CD4-positive, alpha-beta memory T cell (primary cell): Measurements from ENCODE around the gene TRIM38. TPM values are rescaled to one million over a fixed set of nuclear protein-coding genes. Genes with fewer than 3 reads are reported as not detected.

Experiments
- CTCF ChIA-PET: fragments of 350-600 bp; sonication (Branson Sonifier 250); formaldehyde crosslinking; loops from one replicate; lab custom pipeline; 2021; ENCODE audit warnings: inconsistent platforms; ENCODE audit not compliant: partially characterized antibody; lab: Charles Lee
- POLR2A ChIA-PET: fragments of 350-600 bp; sonication (Branson Sonifier 250); formaldehyde crosslinking; loops from one replicate; lab custom pipeline; 2021; ENCODE audit not compliant: partially characterized antibody; lab: Charles Lee
- DNase-seq, 5 donors: peaks; one replicate each; pipeline versions ENCODE4 v3.0.0 to v3.0.0-alpha.2; 2020 to 2022; ENCODE audit warnings: mixed read lengths in 1 of 5
- H3K27ac ChIP-seq: one replicate; pipeline ENCODE4 v1.7.0; 2013; ENCODE audit warnings: low read depth, low read length
- H3K27me3 ChIP-seq: 2 replicates; pipeline ENCODE4 v1.7.0; 2013; ENCODE audit warnings: mild to moderate bottlenecking, low read length, moderate library complexity; ENCODE audit not compliant: insufficient read depth
- H3K36me3 ChIP-seq: 2 replicates; pipeline ENCODE4 v1.7.0; 2013; ENCODE audit warnings: mild to moderate bottlenecking, low read length, moderate library complexity; ENCODE audit not compliant: insufficient read depth
- H3K4me1 ChIP-seq: 2 replicates; pipeline ENCODE4 v1.7.0; 2013; ENCODE audit warnings: mild to moderate bottlenecking, low read length, moderate library complexity; ENCODE audit not compliant: insufficient read depth
- H3K4me3 ChIP-seq, 2 donors: one replicate each; pipeline ENCODE4 v1.7.0; 2013; ENCODE audit warnings: low read length in 2 of 2, mild to moderate bottlenecking in 1 of 2
- H3K9me3 ChIP-seq, 2 donors: one replicate each; pipeline ENCODE4 v1.7.0; 2013; ENCODE audit warnings: low read length in 2 of 2, control low read depth in 1 of 2; ENCODE audit not compliant: control insufficient read depth in 1 of 2
- H3K27ac Mint-ChIP-seq, 7 donors: one replicate each; pipeline ENCODE4 v1.8.0; 2020 to 2021; ENCODE audit warnings: mixed read lengths in 7 of 7, mild to moderate bottlenecking in 6 of 7, inconsistent platforms in 3 of 7, moderate library complexity in 3 of 7
- H3K27me3 Mint-ChIP-seq, 2 donors: one replicate each; pipeline ENCODE4 v1.8.0; 2020 to 2021; ENCODE audit warnings: mixed read lengths in 2 of 2
- H3K36me3 Mint-ChIP-seq, 2 donors: one replicate each; pipeline ENCODE4 v1.8.0; 2020 to 2021; ENCODE audit warnings: mixed read lengths in 2 of 2, inconsistent platforms in 1 of 2, mild to moderate bottlenecking in 1 of 2
- H3K4me1 Mint-ChIP-seq, 4 donors: one replicate each; pipeline ENCODE4 v1.8.0; 2020 to 2021; ENCODE audit warnings: mixed read lengths in 4 of 4, mild to moderate bottlenecking in 1 of 4
- H3K4me3 Mint-ChIP-seq, 8 donors: one replicate each; pipeline ENCODE4 v1.8.0; 2020 to 2021; ENCODE audit warnings: mixed read lengths in 8 of 8, mild to moderate bottlenecking in 7 of 8, moderate library complexity in 6 of 8, inconsistent platforms in 3 of 8
- H3K9me3 Mint-ChIP-seq, 8 donors: one replicate each; pipeline ENCODE4 v1.8.0; 2020 to 2021; ENCODE audit warnings: mixed read lengths in 8 of 8, mild to moderate bottlenecking in 5 of 8, inconsistent platforms in 3 of 8, moderate library complexity in 1 of 8
- intact Hi-C: fragments of 100-400 bp; cut with micrococcal nuclease; formaldehyde crosslinking; loops from one replicate; pipeline ENCODE4 v1.15.1; 2023
- polyA plus RNA-seq, 2 donors: library from polyadenylated mRNA; unstranded; fragments of 300-500 nt; fragmentation: Illumina TruSeq; gene quantifications; one replicate each; pipeline ENCODE4 v1.2.3, GENCODE V29; 2021
- total RNA-seq, 2 experiments: library from RNA; stranded (reverse); gene quantifications; one replicate each; pipeline ENCODE4 v1.2.3, GENCODE V29; 2021

The TRIM38 gene
- total and polyA plus RNA-seq, 4 experiments from 2014 or later: 4.5 to 37.7 (median 23.8) TPM

DNA sequence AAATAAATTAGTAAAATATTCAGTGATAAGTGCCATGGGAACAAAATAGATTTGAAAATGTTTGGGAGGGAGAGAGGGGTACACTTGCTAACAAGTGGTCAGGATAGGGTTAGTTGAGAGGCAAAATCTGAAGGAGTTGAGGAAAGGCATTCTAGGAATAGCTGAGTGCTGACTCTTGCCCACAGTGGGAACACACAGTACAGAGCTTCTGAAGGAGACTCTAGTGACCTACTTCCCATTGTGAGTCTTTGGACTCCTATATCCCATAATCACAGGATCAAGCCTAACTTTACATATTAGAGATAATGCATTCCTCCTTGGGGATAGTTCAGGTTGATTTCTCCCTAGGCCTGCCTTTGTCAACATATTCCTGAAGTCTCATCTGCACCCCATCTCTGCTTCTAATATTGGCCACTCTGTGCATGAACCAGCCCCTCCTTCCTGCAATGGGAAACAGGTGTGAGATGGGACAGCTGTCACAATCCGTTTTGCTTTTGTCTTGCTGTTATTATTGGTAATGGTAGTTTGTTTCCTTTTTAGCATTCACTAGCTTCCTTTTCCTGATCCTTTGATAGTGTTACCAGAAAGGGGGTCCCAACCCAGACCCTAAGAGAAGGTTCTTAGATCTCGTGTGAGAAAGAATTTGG is 2.6 kb upstream of the TRIM38 start:
- DNase-seq: no peak
- no peaks in the 10 kb centered on the region for H3K27me3 Mint-ChIP-seq
- H3K9me3 ChIP-seq: no peaks in the 10 kb centered on the region
- ChIA-PET CTCF (interaction anchor here (0.8 to 7.2 kb wide), 4 partner anchors 32 to 171 kb away, joined by 3 to 43 read pairs (median 4); a partner anchor contains a TSS), POLR2A (interaction anchor here (0.8 to 3.8 kb wide), 7 partner anchors 12 to 163 kb away, joined by 3 to 27 read pairs (median 4); a partner anchor contains a TSS)
- no peaks in the 10 kb centered on the region for H3K27me3 ChIP-seq
- intact Hi-C loops: loop anchor here (5.0 kb wide), 1 partner anchor 1172 kb away; a partner anchor contains a TSS
- no peak overlapping the region for H3K4me3 ChIP-seq
- peak overlapping the region; percentile 92 for H3K27ac ChIP-seq
- no peaks in the 10 kb centered on the region for H3K9me3 Mint-ChIP-seq
- H3K4me1 ChIP-seq: peaks cover 59% of the 10 kb centered on the region
- H3K4me1 Mint-ChIP-seq: peaks cover 47 to 79% (median 66%) of the 10 kb centered on the region in 4 donors
- no peaks in the 10 kb centered on the region for H3K36me3 ChIP-seq
- H3K27ac Mint-ChIP-seq: peak overlapping the region; percentile 92 to 100 (median 99)
- H3K4me3 Mint-ChIP-seq: peak overlapping the region; percentile 60 to 98 (median 76)
- peaks cover 9 to 12% of the 10 kb centered on the region in 2 donors for H3K36me3 Mint-ChIP-seq

DNA sequence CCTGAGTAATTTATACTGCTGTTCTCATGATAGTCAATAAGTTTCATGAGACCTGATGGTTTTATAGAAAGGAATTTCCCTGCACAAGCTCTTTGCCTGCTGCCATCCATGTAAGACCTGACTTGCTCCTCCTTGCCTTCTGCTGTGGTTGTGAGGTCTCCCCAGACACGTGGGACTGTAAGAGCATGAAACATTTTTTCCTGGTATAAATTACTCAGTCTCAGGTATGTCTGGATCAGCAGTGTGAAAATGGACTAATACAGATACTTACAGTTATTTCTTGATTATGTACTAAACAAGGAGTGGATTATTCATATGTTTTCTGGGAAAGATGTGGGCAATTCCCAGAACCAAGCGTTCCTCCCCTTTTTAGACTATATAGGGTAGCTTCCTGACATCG is 1.9 kb upstream of the TRIM38 start:
- no peaks in the 10 kb centered on the region for H3K36me3 ChIP-seq
- H3K4me1 ChIP-seq: peaks cover 66% of the 10 kb centered on the region
- peak in 1 of 5 donors; percentile 47 for DNase-seq
- peak overlapping the region; percentile 92 to 100 (median 99) for H3K27ac Mint-ChIP-seq
- H3K27me3 ChIP-seq: no peaks in the 10 kb centered on the region
- H3K27ac ChIP-seq: peak overlapping the region; percentile 92
- H3K4me1 Mint-ChIP-seq: peaks cover 51 to 84% (median 69%) of the 10 kb centered on the region in 4 donors
- intact Hi-C loops: loop anchor here (5.0 kb wide), 1 partner anchor 1172 kb away; a partner anchor contains a TSS
- H3K36me3 Mint-ChIP-seq: peaks cover 10 to 12% of the 10 kb centered on the region in 2 donors
- no peaks in the 10 kb centered on the region for H3K27me3 Mint-ChIP-seq
- ChIA-PET POLR2A (interaction anchor here (0.8 to 3.8 kb wide), 10 partner anchors 12 to 162 kb away, joined by 3 to 27 read pairs (median 5); a partner anchor contains a TSS), CTCF (interaction anchor here (1.3 to 7.2 kb wide), 2 partner anchors 31 to 172 kb away, joined by 3 to 43 read pairs; no protein-coding TSS in a partner anchor)
- no peak overlapping the region for H3K4me3 ChIP-seq
- no peaks in the 10 kb centered on the region for H3K9me3 ChIP-seq
- peak overlapping the region; percentile 17 to 98 (median 80) for H3K4me3 Mint-ChIP-seq
- no peaks in the 10 kb centered on the region for H3K9me3 Mint-ChIP-seq

DNA sequence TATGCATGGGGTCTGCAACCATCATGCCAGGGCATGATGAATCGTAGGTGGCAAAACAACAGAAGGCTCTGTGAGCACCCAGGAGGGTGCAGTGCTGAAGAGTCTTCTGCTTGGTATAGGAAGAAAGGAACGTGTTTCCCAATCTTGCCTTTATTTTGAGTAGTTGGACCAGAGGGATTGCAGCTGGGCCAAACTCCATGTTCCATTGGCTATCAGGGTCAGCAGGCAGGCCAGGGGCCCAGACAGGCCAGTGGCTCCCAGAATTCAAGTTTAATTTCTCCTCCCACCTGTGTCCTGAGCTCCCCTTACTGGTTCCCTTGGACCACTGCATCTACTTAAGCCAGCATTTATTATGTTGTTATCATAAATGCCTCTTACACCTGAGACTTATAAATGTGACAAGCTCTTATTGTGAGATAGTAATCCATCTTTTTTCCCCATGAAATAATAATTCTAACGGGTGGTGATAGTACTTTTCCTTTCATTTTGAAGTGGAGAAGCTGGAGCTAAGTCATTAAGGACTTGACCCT is 918 bp upstream of the TRIM38 start:
- Mint-ChIP-seq H3K27ac (peak overlapping the region; percentile 92 to 100 (median 99)), H3K9me3 (no peaks in the 10 kb centered on the region), H3K36me3 (peaks cover 17 to 19% of the 10 kb centered on the region in 2 donors), H3K27me3 (no peaks in the 10 kb centered on the region), H3K4me1 (peaks cover 58 to 91% (median 75%) of the 10 kb centered on the region in 4 donors), H3K4me3 (peak overlapping the region; percentile 98 to 100 (median 98))
- H3K4me3 ChIP-seq: peak overlapping the region; percentile 66 to 90
- H3K27me3 ChIP-seq: no peaks in the 10 kb centered on the region
- POLR2A ChIA-PET: interaction anchor here (0.8 to 2.9 kb wide), 18 partner anchors 15 to 290 kb away, joined by 3 to 41 read pairs (median 5); a partner anchor contains a TSS
- CTCF ChIA-PET: interaction anchor here (1.0 to 7.2 kb wide), 6 partner anchors 9 to 173 kb away, joined by 3 to 43 read pairs (median 4); a partner anchor contains a TSS
- DNase-seq: no peak
- intact Hi-C loops: loop anchor here (1.0 to 5.0 kb wide), 3 partner anchors 31 to 1171 kb away; a partner anchor contains a TSS
- peaks cover 76% of the 10 kb centered on the region for H3K4me1 ChIP-seq
- H3K27ac ChIP-seq: peak overlapping the region; percentile 92
- peaks cover 8% of the 10 kb centered on the region for H3K36me3 ChIP-seq
- no peaks in the 10 kb centered on the region for H3K9me3 ChIP-seq

DNA sequence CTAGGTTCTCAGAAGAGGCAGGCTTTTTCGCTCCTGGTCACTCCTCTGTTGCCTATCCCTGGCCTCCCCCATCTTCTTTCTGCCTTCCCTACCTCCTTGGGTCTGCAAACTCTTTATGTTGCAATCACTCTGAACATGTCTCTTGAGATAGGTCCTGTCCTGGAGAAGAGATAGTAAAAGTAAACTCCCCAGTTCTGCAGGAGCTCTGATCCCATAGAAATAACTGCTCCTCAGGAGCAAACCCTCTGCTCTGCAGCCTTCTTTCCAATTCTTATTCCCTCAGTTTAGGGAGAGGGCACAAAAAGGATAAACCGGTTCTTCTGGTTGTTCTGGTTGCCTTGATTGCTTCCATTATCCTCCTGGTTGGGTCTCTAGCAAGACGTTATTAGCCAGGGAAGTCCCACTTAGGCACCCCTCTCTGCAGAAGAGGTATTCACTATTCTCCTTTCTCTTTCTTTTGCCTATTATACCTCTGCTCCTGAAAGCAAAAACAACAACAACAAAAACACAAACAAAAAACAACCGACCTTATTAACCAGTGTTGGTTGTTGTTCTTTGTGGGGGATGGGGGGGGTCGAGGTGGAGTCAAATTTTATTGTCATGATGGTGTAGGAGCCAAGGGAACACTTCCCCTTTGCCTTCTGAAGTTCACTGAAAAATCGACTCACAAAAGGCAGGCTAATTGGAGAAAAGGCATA is 973 bp downstream of the TRIM38 start:
- Mint-ChIP-seq H3K36me3 (peaks cover 35 to 36% of the 10 kb centered on the region in 2 donors), H3K4me1 (peaks cover 70 to 96% (median 83%) of the 10 kb centered on the region in 4 donors), H3K4me3 (peak overlapping the region; percentile 98 to 100 (median 98)), H3K9me3 (no peaks in the 10 kb centered on the region), H3K27ac (peak overlapping the region; percentile 90 to 99 (median 92)), H3K27me3 (no peaks in the 10 kb centered on the region)
- ChIA-PET CTCF (interaction anchor here (0.7 to 7.2 kb wide), 2 partner anchors 29 to 245 kb away, joined by 3 to 43 read pairs; no protein-coding TSS in a partner anchor), POLR2A (interaction anchor here (0.6 to 2.9 kb wide), 11 partner anchors 9 to 160 kb away, joined by 3 to 41 read pairs (median 7); a partner anchor contains a TSS)
- Histone ChIP-seq H3K27ac (peak overlapping the region; percentile 56), H3K4me1 (peaks cover 89% of the 10 kb centered on the region), H3K27me3 (no peaks in the 10 kb centered on the region), H3K9me3 (no peaks in the 10 kb centered on the region), H3K4me3 (peak overlapping the region; percentile 27 to 90), H3K36me3 (peaks cover 14% of the 10 kb centered on the region)
- DNase-seq: no peak
- intact Hi-C loops: loop anchor here (5.0 kb wide), 1 partner anchor 1169 kb away; a partner anchor contains a TSS

DNA sequence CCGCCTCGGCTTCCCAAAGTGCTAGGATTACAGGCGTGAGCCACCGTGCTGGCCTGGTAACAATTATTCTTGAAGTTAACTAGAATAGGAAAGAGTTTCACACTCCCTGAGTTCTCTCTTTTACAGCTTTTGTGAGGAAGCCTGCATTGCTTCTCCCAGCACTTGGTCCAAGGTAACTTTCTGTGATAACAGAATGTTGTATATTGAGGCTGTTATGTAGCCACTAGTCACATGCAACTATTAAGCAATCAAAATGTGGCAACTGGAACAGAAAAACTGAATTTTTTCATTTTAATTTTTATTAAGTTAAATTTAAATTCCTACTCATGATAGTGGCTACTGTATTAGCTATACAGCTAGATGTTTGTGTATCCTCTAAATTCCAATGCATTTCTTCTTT is 2.5 kb downstream of the TRIM38 start:
- Histone ChIP-seq H3K4me1 (peaks cover 84% of the 10 kb centered on the region), H3K36me3 (peaks cover 24% of the 10 kb centered on the region), H3K27ac (no peak overlapping the region), H3K9me3 (no peaks in the 10 kb centered on the region), H3K27me3 (no peaks in the 10 kb centered on the region), H3K4me3 (no peak overlapping the region)
- Mint-ChIP-seq H3K27me3 (no peaks in the 10 kb centered on the region), H3K36me3 (peaks cover 43 to 49% of the 10 kb centered on the region in 2 donors), H3K27ac (peak overlapping the region in 1 of 7 donors; percentile 73), H3K4me3 (peak overlapping the region in 7 of 8 donors; percentile 1 to 85 (median 71)), H3K9me3 (no peaks in the 10 kb centered on the region), H3K4me1 (peaks cover 65 to 92% (median 79%) of the 10 kb centered on the region in 4 donors)
- POLR2A ChIA-PET: interaction anchor here (1.0 to 6.7 kb wide), 3 partner anchors 13 to 56 kb away, joined by 3 to 28 read pairs (median 4); a partner anchor contains a TSS
- intact Hi-C loops: no loop called here
- no peak for DNase-seq
- CTCF ChIA-PET: interaction anchor here (1.3 to 2.8 kb wide), 3 partner anchors 12 to 38 kb away, joined by 3 to 22 read pairs (median 16); no protein-coding TSS in a partner anchor

DNA sequence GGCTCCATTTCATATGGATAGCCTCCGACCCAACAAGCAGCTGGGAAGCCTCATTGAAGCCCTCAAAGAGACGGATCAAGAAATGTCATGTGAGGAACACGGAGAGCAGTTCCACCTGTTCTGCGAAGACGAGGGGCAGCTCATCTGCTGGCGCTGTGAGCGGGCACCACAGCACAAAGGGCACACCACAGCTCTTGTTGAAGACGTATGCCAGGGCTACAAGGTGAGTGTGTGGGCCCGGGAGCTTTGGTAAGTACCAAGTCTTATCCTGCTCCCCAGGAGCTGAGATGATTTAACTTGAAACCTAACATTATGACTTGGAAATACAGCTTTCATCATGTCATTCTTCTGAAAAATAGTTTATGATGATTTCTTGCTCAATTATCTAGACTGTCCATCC is 4.1 kb downstream of the TRIM38 start:
- H3K9me3 Mint-ChIP-seq: no peaks in the 10 kb centered on the region
- no peak for DNase-seq
- Histone ChIP-seq H3K27ac (no peak overlapping the region), H3K4me1 (peaks cover 72% of the 10 kb centered on the region), H3K4me3 (peak overlapping the region in 1 of 2 donors; percentile 12), H3K9me3 (no peaks in the 10 kb centered on the region), H3K27me3 (no peaks in the 10 kb centered on the region), H3K36me3 (peaks cover 40% of the 10 kb centered on the region)
- peaks cover 59 to 63% of the 10 kb centered on the region in 2 donors for H3K36me3 Mint-ChIP-seq
- H3K27me3 Mint-ChIP-seq: no peaks in the 10 kb centered on the region
- H3K27ac Mint-ChIP-seq: peak overlapping the region; percentile 11 to 82 (median 62)
- intact Hi-C loops: no loop called here
- H3K4me3 Mint-ChIP-seq: peak overlapping the region; percentile 62 to 87 (median 78)
- H3K4me1 Mint-ChIP-seq: peaks cover 61 to 91% (median 77%) of the 10 kb centered on the region in 4 donors
- CTCF ChIA-PET: interaction anchor here (0.7 to 2.8 kb wide), 5 partner anchors 26 to 53 kb away, joined by 3 to 22 read pairs (median 3); a partner anchor contains a TSS
- POLR2A ChIA-PET: interaction anchor here (0.9 to 6.7 kb wide), 3 partner anchors 13 to 54 kb away, joined by 4 to 28 read pairs (median 4); a partner anchor contains a TSS
